HEK293 (cell line): Measurements from ENCODE around the gene CMTM5.

Source experiments
- CTCF ChIA-PET: fragments of 350-600 bp; formaldehyde crosslinking; extraction: SDS; loops from one replicate; lab custom pipeline; 2021; ENCODE audit warnings: antibody characterized with exemption; lab: Yijun Ruan, JAX
- POLR2A ChIA-PET: fragments of 300-600 bp; formaldehyde crosslinking; extraction: SDS; loops from one replicate; lab custom pipeline; 2020; ENCODE audit warnings: antibody characterized with exemption, inconsistent platforms; lab: Yijun Ruan, JAX
- H3K27ac ChIP-seq: fragments of 200-500 bp; sonication (Bioruptor generic); 2 replicates; pipeline ENCODE4 v1.5.1; 2014; ENCODE audit warnings: low read depth, low read length, control low read depth, inconsistent platforms; ENCODE audit errors: extremely low read depth
- H3K36me3 ChIP-seq, 2 experiments: fragments of 200-500 bp in 1 of 2; sonication (Bioruptor generic) in 1 of 2; 1 replicate in 1 of 2; 2 replicates in 1 of 2; pipeline ENCODE4 v1.5.1; 2014 to 2017; ENCODE audit warnings: inconsistent platforms in 2 of 2, low read length in 2 of 2; ENCODE audit not compliant: control insufficient read depth in 2 of 2, insufficient read depth in 1 of 2
- H3K4me1 ChIP-seq: fragments of 200-500 bp; sonication (Bioruptor generic); 2 replicates; pipeline ENCODE4 v1.5.1; 2014; ENCODE audit warnings: mild to moderate bottlenecking, low read length, inconsistent platforms; ENCODE audit not compliant: control insufficient read depth, insufficient read depth
- H3K4me3 ChIP-seq: 2 replicates; pipeline ENCODE4 v1.5.1; 2011; ENCODE audit warnings: low read depth, mild to moderate bottlenecking, control low read depth, low read length, moderate library complexity
- H3K9me3 ChIP-seq: fragments of 200-500 bp; sonication (Bioruptor generic); 2 replicates; pipeline ENCODE4 v1.5.1; 2014; ENCODE audit warnings: low read depth, low read length, inconsistent platforms; ENCODE audit not compliant: control insufficient read depth, insufficient read depth
- FEZF1 ChIP-seq: fragments of 450-650 bp; formaldehyde crosslinking; IDR thresholded peaks from 2 replicates; pipeline ENCODE4 v1.5.1; 2016; ENCODE audit warnings: missing biosample characterization, missing genetic modification characterization
- OSR2 ChIP-seq: fragments of 450-650 bp; formaldehyde crosslinking; IDR thresholded peaks from 2 replicates; pipeline ENCODE4 v1.5.1; 2016; ENCODE audit warnings: missing biosample characterization, missing genetic modification characterization
- ZBTB20 ChIP-seq: fragments of 450-650 bp; formaldehyde crosslinking; IDR thresholded peaks from 2 replicates; pipeline ENCODE4 v1.5.1; 2016; ENCODE audit warnings: missing biosample characterization, missing genetic modification characterization
- ZFHX2 ChIP-seq: fragments of 450-650 bp; formaldehyde crosslinking; conservative IDR thresholded peaks from 2 replicates; pipeline ENCODE4 v1.5.1; 2016; ENCODE audit warnings: missing biosample characterization, missing genetic modification characterization
- ZFP3 ChIP-seq: fragments of 450-650 bp; formaldehyde crosslinking; IDR thresholded peaks from 2 replicates; pipeline ENCODE4 v1.5.1; 2016; ENCODE audit warnings: low read depth, missing biosample characterization, missing genetic modification characterization
- ZIC2 ChIP-seq: fragments of 450-650 bp; formaldehyde crosslinking; IDR thresholded peaks from 2 replicates; pipeline ENCODE4 v1.5.1; 2016; ENCODE audit warnings: missing biosample characterization, missing genetic modification characterization
- ZNF274 ChIP-seq, 2 experiments: fragments of 200-500 bp in 1 of 2; fragments of 450-650 bp in 1 of 2; sonication (Bioruptor generic) in 1 of 2; formaldehyde crosslinking in 1 of 2; IDR thresholded peaks; 2 replicates each; pipeline versions ENCODE4 v1.5.1 to v1.6.1; 2014 to 2016; ENCODE audit warnings: borderline replicate concordance in 1 of 2, inconsistent platforms in 1 of 2, low read length in 1 of 2, missing biosample characterization in 1 of 2, missing genetic modification characterization in 1 of 2
- ZNF350 ChIP-seq: fragments of 450-650 bp; formaldehyde crosslinking; IDR thresholded peaks from 2 replicates; pipeline ENCODE4 v1.5.0; 2017; ENCODE audit warnings: missing biosample characterization, mild to moderate bottlenecking, missing genetic modification characterization
- ZNF488 ChIP-seq: fragments of 450-650 bp; formaldehyde crosslinking; IDR thresholded peaks from 2 replicates; pipeline ENCODE4 v1.5.1; 2016; ENCODE audit warnings: missing biosample characterization, missing genetic modification characterization
- ZNF501 ChIP-seq: fragments of 450-650 bp; formaldehyde crosslinking; IDR thresholded peaks from 2 replicates; pipeline ENCODE4 v1.5.1; 2016; ENCODE audit warnings: missing biosample characterization, missing genetic modification characterization
- ZNF510 ChIP-seq: fragments of 450-650 bp; formaldehyde crosslinking; IDR thresholded peaks from 2 replicates; pipeline ENCODE4 v1.5.1; 2018; ENCODE audit warnings: mild to moderate bottlenecking, missing genetic modification characterization, missing biosample characterization; ENCODE audit not compliant: insufficient replicate concordance
- ZNF549 ChIP-seq: fragments of 450-650 bp; IDR thresholded peaks from 2 replicates; pipeline ENCODE4 v1.5.1; 2018; ENCODE audit warnings: missing biosample characterization, missing genetic modification characterization, mild to moderate bottlenecking, inconsistent platforms, moderate library complexity
- ZNF626 ChIP-seq: fragments of 450-650 bp; sonication (Bioruptor Pico); formaldehyde crosslinking; IDR thresholded peaks from 2 replicates; pipeline ENCODE4 v1.5.1; 2018; ENCODE audit warnings: missing biosample characterization, missing genetic modification characterization, inconsistent platforms
- ZNF707 ChIP-seq: fragments of 450-650 bp; formaldehyde crosslinking; IDR thresholded peaks from 2 replicates; pipeline ENCODE4 v1.5.1; 2016; ENCODE audit warnings: missing biosample characterization, missing genetic modification characterization
- ZNF843 ChIP-seq: fragments of 450-650 bp; formaldehyde crosslinking; IDR thresholded peaks from 2 replicates; pipeline ENCODE4 v1.5.1; 2016; ENCODE audit warnings: missing biosample characterization, missing genetic modification characterization
- ZSCAN5A ChIP-seq: fragments of 450-650 bp; formaldehyde crosslinking; IDR thresholded peaks from 2 replicates; pipeline ENCODE4 v1.5.1; 2016; ENCODE audit warnings: missing biosample characterization, missing genetic modification characterization
- TF ChIP-seq, protein P1 (sequence below): fragments of 450-650 bp; formaldehyde crosslinking; IDR thresholded peaks from 2 replicates; pipeline ENCODE4 v1.5.1; 2017; ENCODE audit warnings: missing biosample characterization, missing genetic modification characterization
- TF ChIP-seq, protein P2 (sequence below): fragments of 450-650 bp; formaldehyde crosslinking; IDR thresholded peaks from 2 replicates; pipeline ENCODE4 v1.5.1; 2016; ENCODE audit warnings: missing biosample characterization, missing genetic modification characterization
- TF ChIP-seq, protein P3 (sequence below): fragments of 450-650 bp; formaldehyde crosslinking; IDR thresholded peaks from 2 replicates; pipeline ENCODE4 v1.5.1; 2016; ENCODE audit warnings: missing biosample characterization, missing genetic modification characterization

Gene CMTM5

GRCh38 chr14:23399136-23399535 is 22.3 kb downstream of the CMTM5 start:
- POLR2A ChIA-PET = no interaction called here
- no peaks in the 10 kb centered on the region for H3K4me1 ChIP-seq
- no peak for TF ChIP-seq ZNF843
- TF ChIP-seq ZFHX2 (tag by site-specific recombination) = no peak
- TF ChIP-seq, protein P1, sequence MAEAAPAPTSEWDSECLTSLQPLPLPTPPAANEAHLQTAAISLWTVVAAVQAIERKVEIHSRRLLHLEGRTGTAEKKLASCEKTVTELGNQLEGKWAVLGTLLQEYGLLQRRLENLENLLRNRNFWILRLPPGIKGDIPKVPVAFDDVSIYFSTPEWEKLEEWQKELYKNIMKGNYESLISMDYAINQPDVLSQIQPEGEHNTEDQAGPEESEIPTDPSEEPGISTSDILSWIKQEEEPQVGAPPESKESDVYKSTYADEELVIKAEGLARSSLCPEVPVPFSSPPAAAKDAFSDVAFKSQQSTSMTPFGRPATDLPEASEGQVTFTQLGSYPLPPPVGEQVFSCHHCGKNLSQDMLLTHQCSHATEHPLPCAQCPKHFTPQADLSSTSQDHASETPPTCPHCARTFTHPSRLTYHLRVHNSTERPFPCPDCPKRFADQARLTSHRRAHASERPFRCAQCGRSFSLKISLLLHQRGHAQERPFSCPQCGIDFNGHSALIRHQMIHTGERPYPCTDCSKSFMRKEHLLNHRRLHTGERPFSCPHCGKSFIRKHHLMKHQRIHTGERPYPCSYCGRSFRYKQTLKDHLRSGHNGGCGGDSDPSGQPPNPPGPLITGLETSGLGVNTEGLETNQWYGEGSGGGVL (tag by site-specific recombination) = no peak
- no peak for TF ChIP-seq OSR2
- TF ChIP-seq, protein P2, sequence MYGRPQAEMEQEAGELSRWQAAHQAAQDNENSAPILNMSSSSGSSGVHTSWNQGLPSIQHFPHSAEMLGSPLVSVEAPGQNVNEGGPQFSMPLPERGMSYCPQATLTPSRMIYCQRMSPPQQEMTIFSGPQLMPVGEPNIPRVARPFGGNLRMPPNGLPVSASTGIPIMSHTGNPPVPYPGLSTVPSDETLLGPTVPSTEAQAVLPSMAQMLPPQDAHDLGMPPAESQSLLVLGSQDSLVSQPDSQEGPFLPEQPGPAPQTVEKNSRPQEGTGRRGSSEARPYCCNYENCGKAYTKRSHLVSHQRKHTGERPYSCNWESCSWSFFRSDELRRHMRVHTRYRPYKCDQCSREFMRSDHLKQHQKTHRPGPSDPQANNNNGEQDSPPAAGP (tag by site-specific recombination) = no peak
- no peak for TF ChIP-seq ZNF488 (tag by site-specific recombination)
- TF ChIP-seq ZSCAN5A (tag by site-specific recombination) = no peak
- TF ChIP-seq ZNF626 (tag by site-specific recombination) = no peak
- TF ChIP-seq ZNF707 = no peak
- TF ChIP-seq ZNF510 (tag by site-specific recombination) = no peak
- H3K9me3 ChIP-seq = no peaks in the 10 kb centered on the region
- H3K4me3 ChIP-seq = no peak overlapping the region
- H3K36me3 ChIP-seq = no peaks in the 10 kb centered on the region
- CTCF ChIA-PET = interaction anchor here (0.6 kb wide), 1 partner anchor 279 kb away, joined by 3 read pairs; no protein-coding TSS in a partner anchor
- H3K27ac ChIP-seq = no peak overlapping the region

GRCh38 chr14:23399591-23399990 is 22.7 kb downstream of the CMTM5 start:
- H3K4me3 ChIP-seq = no peak overlapping the region
- no peaks in the 10 kb centered on the region for H3K4me1 ChIP-seq
- CTCF ChIA-PET = interaction anchor here (0.6 kb wide), 1 partner anchor 279 kb away, joined by 3 read pairs; no protein-coding TSS in a partner anchor
- POLR2A ChIA-PET = no interaction called here
- H3K27ac ChIP-seq = no peak overlapping the region
- no peak for TF ChIP-seq ZNF549 (tag by site-specific recombination)
- no peak for TF ChIP-seq ZNF274 (IDR thresholded peaks at IDR 0.05; ENCODE audit: low read length)
- no peak for TF ChIP-seq ZNF274 (tag by site-specific recombination; IDR thresholded peaks at IDR 0.05; ENCODE audit: borderline replicate concordance)
- no peak for TF ChIP-seq ZBTB20 (tag by site-specific recombination)
- no peak for TF ChIP-seq ZNF843
- TF ChIP-seq, protein P3, sequence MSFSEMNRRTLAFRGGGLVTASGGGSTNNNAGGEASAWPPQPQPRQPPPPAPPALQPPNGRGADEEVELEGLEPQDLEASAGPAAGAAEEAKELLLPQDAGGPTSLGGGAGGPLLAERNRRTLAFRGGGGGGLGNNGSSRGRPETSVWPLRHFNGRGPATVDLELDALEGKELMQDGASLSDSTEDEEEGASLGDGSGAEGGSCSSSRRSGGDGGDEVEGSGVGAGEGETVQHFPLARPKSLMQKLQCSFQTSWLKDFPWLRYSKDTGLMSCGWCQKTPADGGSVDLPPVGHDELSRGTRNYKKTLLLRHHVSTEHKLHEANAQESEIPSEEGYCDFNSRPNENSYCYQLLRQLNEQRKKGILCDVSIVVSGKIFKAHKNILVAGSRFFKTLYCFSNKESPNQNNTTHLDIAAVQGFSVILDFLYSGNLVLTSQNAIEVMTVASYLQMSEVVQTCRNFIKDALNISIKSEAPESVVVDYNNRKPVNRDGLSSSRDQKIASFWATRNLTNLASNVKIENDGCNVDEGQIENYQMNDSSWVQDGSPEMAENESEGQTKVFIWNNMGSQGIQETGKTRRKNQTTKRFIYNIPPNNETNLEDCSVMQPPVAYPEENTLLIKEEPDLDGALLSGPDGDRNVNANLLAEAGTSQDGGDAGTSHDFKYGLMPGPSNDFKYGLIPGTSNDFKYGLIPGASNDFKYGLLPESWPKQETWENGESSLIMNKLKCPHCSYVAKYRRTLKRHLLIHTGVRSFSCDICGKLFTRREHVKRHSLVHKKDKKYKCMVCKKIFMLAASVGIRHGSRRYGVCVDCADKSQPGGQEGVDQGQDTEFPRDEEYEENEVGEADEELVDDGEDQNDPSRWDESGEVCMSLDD = no peak
- no peak for TF ChIP-seq ZNF501 (tag by site-specific recombination)
- no peak for TF ChIP-seq ZNF350
- TF ChIP-seq FEZF1 (tag by site-specific recombination) = no peak
- TF ChIP-seq ZIC2 (tag by site-specific recombination) = no peak
- no peak for TF ChIP-seq ZFP3
- no peaks in the 10 kb centered on the region for H3K9me3 ChIP-seq
- H3K36me3 ChIP-seq = no peaks in the 10 kb centered on the region
